ENCODE results near the gene TBX2.

The TBX2 gene

DNA sequence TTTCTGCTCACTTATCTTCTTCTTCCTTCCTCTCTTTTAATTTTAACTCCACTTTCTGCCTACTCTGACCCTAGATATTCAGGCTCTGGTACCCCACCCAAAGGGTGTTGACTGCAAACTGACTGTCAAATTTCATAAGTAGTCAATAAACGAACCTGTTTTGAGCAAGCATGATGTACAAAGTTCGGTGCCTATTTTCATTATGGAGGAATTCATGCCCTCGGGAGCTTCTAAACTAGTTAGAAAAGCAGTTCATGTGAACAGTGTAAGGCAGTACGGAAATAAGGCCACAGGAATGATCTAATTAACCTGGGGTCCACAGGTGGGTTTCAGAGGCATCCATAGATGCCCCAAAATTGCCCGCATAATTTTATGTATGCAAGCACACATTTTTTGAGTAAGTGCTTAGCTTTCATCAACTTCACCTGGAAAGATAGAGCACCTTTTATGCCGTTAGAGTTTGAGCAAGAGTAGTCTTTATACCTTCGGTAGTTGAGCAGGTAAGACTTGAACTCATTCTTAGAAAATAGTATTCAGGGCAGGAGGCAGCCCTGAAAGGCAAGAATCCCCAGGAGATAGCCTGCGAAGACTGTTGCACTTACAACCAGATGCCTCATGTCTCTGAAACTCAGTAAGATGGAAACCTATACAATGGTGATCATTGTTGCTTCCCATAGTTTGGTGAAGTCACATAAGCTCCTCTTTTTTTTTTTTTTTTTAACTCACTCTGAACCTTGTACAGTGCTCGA, 36.6 kb upstream of the TBX2 start:
- DNase-seq (ENCODE audit: low read depth, low spot score), result no peak
- CTCF ChIA-PET, result interaction anchor here (0.7 to 2.4 kb wide), 3 partner anchors 14 to 362 kb away, joined by 3 to 12 read pairs (median 3); no protein-coding TSS in a partner anchor
- TF ChIP-seq, protein P1, sequence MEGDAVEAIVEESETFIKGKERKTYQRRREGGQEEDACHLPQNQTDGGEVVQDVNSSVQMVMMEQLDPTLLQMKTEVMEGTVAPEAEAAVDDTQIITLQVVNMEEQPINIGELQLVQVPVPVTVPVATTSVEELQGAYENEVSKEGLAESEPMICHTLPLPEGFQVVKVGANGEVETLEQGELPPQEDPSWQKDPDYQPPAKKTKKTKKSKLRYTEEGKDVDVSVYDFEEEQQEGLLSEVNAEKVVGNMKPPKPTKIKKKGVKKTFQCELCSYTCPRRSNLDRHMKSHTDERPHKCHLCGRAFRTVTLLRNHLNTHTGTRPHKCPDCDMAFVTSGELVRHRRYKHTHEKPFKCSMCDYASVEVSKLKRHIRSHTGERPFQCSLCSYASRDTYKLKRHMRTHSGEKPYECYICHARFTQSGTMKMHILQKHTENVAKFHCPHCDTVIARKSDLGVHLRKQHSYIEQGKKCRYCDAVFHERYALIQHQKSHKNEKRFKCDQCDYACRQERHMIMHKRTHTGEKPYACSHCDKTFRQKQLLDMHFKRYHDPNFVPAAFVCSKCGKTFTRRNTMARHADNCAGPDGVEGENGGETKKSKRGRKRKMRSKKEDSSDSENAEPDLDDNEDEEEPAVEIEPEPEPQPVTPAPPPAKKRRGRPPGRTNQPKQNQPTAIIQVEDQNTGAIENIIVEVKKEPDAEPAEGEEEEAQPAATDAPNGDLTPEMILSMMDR (IDR thresholded peaks at IDR 0.05; ENCODE audit: insufficient read depth, low read length, missing control alignments), result no peak
- H3K4me3 ChIP-seq (ENCODE audit: low read depth, low read length), result no peak overlapping the region
- POLR2A ChIA-PET, result no interaction called here

DNA sequence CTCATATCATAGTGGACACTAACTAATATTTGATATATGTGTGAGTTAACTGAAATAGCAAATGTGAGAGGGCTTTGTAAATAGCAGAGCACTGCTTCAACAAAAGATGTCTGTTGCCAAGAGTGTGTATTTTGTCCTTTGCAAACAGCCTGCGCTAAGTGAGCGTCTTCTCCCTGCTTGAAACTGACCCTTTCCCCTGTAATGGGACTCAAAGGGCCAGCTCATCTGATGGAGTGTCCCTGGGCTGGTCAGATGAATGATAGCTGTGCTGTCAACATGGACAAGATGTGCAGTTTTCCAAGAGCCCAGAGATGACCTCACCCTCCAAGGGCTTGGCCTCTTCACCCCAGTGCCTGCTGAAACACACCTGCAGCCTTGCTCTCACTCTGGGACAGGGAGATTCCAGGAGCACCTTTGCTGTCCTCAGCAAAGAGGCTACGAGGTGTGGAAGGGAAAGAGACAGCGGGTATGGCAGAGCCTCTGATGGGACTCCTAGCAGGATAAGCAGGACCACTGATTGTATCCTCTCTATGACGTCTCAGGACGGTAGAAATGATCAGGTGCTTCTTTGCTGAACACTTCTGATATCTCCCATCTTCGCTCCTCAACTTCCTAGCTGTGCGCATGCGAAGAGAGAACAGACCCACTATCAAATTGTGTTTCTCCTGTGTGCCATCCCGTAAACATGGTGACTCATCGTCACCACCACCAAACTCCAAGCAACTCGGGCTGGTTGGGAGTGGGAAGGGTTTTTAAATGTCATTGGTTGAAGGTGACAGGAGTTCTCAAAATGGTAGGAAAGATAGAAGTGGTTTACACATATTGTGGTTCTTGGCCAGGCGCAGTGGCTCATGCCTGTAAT, 35.8 kb upstream of the TBX2 start:
- TF ChIP-seq, protein P1 (IDR thresholded peaks at IDR 0.05; ENCODE audit: insufficient read depth, low read length, missing control alignments), result no peak
- ChIA-PET CTCF (interaction anchor here (1.1 to 2.4 kb wide), 3 partner anchors 26 to 363 kb away, joined by 4 to 12 read pairs (median 9); no protein-coding TSS in a partner anchor), POLR2A (no interaction called here)

DNA sequence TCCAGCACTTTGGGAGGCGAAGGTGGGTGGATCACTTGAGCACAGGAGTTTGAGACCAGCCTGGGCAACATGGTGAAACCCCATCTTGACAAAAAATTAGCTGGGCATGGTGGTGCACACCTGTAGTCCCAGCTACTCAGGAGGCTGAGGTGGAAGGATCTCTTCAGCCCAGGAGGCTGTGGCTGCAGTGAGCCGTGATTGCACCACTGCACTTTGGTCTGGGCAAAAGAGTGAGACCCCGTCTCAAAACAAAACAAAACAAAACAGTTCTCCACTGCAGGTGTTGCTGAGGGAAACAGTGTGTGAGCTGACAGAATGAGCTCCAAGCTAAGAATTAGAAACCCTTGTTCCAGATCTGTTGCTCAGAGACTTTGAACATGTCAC, 35.2 kb upstream of the TBX2 start:
- ChIA-PET CTCF (interaction anchor here (1.1 to 1.6 kb wide), 2 partner anchors 26 to 363 kb away, joined by 4 to 9 read pairs; no protein-coding TSS in a partner anchor), POLR2A (no interaction called here)
- DNase-seq (ENCODE audit: low read depth, low spot score), result no peak
- TF ChIP-seq, protein P1 (IDR thresholded peaks at IDR 0.05; ENCODE audit: insufficient read depth, low read length, missing control alignments), result no peak
- H3K4me3 ChIP-seq (ENCODE audit: low read depth, low read length), result no peak overlapping the region

More for the DNA sequence above, 35.8 kb upstream of the TBX2 start:
- no peak for DNase-seq (ENCODE audit: low read depth, low spot score)
- H3K4me3 ChIP-seq (ENCODE audit: low read depth, low read length), result no peak overlapping the region

DNA sequence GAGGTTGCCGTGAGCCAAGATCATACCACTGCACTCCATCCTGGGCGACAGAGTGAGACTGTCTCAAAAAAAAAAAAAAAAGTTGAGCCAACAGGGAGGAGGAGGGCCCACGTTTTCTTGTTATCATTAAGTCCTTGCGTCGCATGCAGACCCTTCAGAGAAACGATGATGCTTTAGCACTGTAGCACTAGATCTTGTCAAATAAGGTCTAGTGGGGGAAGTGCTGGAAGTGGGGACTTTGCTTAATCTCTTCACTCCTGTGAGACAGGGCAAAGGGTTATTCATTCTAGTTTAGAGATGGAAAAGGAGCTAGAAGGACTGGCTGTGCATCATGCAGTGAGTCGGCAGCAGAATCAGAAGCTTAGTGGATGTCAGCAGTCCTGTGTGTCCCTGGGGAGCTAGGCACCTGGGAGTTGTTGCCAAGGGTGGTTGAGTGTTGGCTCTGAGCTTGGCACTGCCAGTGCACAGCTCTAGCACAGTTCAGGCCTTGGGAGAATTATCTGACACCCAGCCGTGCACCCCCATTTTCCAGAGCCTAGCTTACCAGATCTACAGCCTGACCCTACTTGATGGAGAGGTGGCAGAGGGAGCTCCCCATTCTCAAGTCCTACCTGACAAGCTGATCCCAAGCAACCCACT, 33.4 kb upstream of the TBX2 start:
- DNase-seq (ENCODE audit: low read depth, low spot score), result no peak
- H3K4me3 ChIP-seq (ENCODE audit: low read depth, low read length), result no peak overlapping the region
- CTCF ChIA-PET, result interaction anchor here (1.1 kb wide), 1 partner anchor 24 kb away, joined by 5 read pairs; no protein-coding TSS in a partner anchor
- TF ChIP-seq, protein P1 (IDR thresholded peaks at IDR 0.05; ENCODE audit: insufficient read depth, low read length, missing control alignments), result no peak
- POLR2A ChIA-PET, result no interaction called here

DNA sequence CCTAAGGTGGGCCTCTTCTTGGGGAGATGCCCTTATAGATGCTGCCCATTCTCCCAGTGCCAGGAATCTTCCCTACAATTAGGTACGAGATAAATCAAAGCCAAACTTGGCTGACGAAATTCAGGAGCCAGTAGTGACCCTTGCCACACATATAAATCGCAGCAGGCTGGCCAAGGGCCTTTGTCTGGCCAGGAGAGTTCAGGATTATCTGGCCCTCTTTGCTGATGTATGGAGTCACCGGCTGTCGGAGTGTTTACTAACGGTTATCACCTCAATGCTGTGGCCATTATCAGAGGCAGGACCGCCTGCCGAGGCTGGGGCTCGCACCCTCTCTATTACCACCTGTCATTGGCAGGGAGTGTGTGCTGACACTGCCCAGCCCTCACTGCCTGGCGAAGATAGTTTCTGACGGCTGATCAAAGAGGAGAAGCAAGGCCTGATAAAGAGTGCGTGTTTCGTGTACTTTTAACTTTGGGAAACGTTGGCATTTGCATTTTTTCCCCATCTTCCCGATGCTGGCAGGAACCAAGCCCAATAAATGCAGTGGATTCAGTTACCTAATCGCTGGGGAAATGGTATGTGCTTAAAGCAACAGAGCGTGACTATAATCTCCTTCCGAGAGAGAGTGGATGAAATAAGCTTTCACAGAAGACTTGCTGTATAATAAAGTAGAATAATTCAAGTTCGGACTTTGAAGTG, 32.8 kb upstream of the TBX2 start:
- no peak overlapping the region for H3K4me3 ChIP-seq (ENCODE audit: low read depth, low read length)
- no peak for DNase-seq (ENCODE audit: low read depth, low spot score)
- ChIA-PET POLR2A (no interaction called here), CTCF (interaction anchor here (1.1 to 1.5 kb wide), 2 partner anchors 23 kb away, joined by 5 read pairs; no protein-coding TSS in a partner anchor)
- TF ChIP-seq, protein P1 (IDR thresholded peaks at IDR 0.05; ENCODE audit: insufficient read depth, low read length, missing control alignments), result no peak
